AG10803 (cell line): ENCODE measurements around the gene GINS1.
A peak's percentile ranks its signal among the peaks of the same experiment; 100 is the strongest.

Experiments
- DNase-seq: peaks from one replicate; pipeline ENCODE4 v3.0.0; 2010; ENCODE audit warnings: low read depth
- H3K4me3 ChIP-seq: 2 replicates; pipeline ENCODE4 v1.5.1; 2011; ENCODE audit warnings: mild to moderate bottlenecking, low read length, control low read depth
- TF ChIP-seq, protein P1 (sequence below): conservative IDR thresholded peaks from 2 replicates; pipeline ENCODE4 v1.5.1; 2011; ENCODE audit warnings: mild to moderate bottlenecking, low read length, control low read depth, inconsistent platforms

GINS1 gene

GRCh38 chr20:25368976-25369375 is 38.5 kb upstream of the GINS1 start:
- DNase-seq: no peak
- TF ChIP-seq, protein P1, sequence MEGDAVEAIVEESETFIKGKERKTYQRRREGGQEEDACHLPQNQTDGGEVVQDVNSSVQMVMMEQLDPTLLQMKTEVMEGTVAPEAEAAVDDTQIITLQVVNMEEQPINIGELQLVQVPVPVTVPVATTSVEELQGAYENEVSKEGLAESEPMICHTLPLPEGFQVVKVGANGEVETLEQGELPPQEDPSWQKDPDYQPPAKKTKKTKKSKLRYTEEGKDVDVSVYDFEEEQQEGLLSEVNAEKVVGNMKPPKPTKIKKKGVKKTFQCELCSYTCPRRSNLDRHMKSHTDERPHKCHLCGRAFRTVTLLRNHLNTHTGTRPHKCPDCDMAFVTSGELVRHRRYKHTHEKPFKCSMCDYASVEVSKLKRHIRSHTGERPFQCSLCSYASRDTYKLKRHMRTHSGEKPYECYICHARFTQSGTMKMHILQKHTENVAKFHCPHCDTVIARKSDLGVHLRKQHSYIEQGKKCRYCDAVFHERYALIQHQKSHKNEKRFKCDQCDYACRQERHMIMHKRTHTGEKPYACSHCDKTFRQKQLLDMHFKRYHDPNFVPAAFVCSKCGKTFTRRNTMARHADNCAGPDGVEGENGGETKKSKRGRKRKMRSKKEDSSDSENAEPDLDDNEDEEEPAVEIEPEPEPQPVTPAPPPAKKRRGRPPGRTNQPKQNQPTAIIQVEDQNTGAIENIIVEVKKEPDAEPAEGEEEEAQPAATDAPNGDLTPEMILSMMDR: no peak
- H3K4me3 ChIP-seq: no peak overlapping the region

- TF ChIP-seq, protein P1: no peak
- H3K4me3 ChIP-seq: no peak overlapping the region
- no peak for DNase-seq
Measured at GRCh38 chr20:25369529-25369928, 37.9 kb upstream of the GINS1 start.

GRCh38 chr20:25369971-25370370 is 37.5 kb upstream of the GINS1 start:
- TF ChIP-seq, protein P1: no peak
- no peak overlapping the region for H3K4me3 ChIP-seq
- DNase-seq: no peak

DNA sequence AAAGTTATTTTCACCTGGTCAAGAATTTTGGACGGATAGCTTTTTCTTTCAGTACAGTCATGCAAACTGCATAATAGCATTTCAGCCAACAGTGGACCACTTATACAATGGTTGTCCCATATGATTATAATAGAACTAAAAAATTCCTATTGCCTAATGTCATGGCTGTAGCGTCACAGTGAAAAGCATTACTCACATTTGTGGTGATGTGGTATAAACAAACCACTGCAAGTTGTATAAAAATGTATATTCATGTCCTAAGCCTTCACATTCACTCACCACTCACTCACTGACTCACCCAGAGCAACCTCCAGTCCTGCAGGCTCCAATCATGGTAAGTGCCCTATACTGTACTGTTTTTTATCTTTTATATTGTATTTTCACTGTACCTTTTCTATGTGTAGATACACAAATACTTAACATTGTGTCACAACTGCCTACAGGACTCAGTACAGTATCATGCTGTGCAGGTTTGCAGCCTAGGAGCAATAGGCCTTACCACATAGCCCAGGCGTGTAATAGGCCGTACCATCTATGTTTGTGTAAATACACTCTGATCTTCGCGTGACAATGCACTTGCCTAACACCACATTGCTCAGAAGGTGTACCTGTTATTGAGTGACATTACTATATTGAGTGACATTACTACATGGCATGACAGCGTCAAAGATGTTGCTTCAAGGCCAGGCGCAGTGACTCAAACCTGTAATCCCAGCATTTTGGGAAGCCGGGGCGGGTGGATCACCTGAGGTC is 34.7 kb upstream of the GINS1 start:
- no peak overlapping the region for H3K4me3 ChIP-seq
- DNase-seq: peak; percentile 89
- TF ChIP-seq, protein P1: no peak

GRCh38 chr20:25374842-25375241 is 32.6 kb upstream of the GINS1 start:
- no peak overlapping the region for H3K4me3 ChIP-seq
- TF ChIP-seq, protein P1: no peak
- no peak for DNase-seq

DNA sequence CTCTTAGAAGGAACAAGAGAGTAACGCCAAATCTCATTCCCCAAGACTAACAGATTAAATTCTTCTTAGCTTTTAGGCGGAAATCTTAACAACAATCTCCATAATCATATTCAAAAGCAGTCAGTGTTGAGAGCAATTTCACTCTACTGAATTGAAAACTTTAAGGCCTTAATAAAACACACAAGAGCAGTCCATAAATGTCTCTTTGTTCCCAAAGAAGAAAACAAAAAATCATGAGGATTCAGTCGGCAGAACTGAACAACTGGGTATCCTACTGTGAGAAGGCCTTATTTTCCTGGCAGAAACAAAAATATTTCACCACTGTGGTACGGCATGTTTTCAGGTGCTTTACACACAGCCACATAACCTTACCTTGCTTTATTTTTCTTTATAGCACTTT is 31.2 kb upstream of the GINS1 start:
- DNase-seq: no peak
- TF ChIP-seq, protein P1: no peak
- H3K4me3 ChIP-seq: no peak overlapping the region

DNA sequence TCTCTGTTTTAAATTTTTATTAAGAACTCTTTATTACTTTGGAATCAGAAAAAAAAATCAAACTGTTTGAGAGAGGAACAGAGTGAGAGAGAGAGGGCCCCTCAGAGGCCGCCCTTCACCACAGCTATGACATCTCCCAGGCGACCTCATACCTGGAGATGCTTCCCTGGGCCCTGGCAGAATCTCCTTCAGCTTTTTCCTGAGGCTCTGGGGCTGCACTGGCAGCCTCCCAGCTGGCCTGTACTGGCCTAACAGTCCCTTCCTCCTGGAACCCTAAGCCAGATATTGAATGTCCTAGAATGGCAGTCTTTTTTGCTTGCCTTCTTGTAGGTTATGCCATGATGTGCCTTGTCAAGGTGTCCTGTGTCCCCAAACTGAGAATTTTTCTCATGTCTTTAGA is 30.6 kb upstream of the GINS1 start:
- TF ChIP-seq, protein P1: no peak
- no peak overlapping the region for H3K4me3 ChIP-seq
- DNase-seq: no peak
